ENCODE data around the gene SUCLG2.

DNA sequence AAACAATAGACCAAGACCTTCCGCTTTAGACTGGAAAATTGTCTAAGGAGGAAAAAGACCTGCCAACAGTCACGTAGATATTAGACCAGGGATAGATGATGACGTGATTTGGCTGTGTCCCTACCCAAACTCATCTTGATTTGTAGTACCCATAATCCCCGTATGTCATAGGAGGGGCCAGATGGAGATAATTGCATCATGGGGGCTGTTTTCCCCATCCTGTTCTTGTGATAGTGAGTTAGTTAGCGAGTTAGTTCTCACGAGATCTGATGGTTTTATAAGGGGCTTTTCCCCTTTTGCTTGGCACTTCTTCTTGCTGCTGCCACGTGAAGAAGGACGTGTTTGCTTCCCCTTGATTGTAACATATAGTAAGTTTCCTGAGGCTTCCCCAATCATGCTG is 31.7 kb upstream of the SUCLG2 start:
- TF ChIP-seq, protein P1, sequence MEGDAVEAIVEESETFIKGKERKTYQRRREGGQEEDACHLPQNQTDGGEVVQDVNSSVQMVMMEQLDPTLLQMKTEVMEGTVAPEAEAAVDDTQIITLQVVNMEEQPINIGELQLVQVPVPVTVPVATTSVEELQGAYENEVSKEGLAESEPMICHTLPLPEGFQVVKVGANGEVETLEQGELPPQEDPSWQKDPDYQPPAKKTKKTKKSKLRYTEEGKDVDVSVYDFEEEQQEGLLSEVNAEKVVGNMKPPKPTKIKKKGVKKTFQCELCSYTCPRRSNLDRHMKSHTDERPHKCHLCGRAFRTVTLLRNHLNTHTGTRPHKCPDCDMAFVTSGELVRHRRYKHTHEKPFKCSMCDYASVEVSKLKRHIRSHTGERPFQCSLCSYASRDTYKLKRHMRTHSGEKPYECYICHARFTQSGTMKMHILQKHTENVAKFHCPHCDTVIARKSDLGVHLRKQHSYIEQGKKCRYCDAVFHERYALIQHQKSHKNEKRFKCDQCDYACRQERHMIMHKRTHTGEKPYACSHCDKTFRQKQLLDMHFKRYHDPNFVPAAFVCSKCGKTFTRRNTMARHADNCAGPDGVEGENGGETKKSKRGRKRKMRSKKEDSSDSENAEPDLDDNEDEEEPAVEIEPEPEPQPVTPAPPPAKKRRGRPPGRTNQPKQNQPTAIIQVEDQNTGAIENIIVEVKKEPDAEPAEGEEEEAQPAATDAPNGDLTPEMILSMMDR (IDR thresholded peaks at IDR 0.05), result no peak
- TF ChIP-seq POLR2A (IDR thresholded peaks at IDR 0.05), result no peak
